Liver (tissue), 9 donors: ENCODE measurements around the gene GAS2L1. TPM values are rescaled to one million over a fixed set of nuclear protein-coding genes. Genes with fewer than 3 reads are reported as not detected.
A peak's percentile ranks its signal among the peaks of the same experiment; 100 is the strongest.

ENCODE experiments used
- DNase-seq: peaks from one replicate; pipeline ENCODE4 v3.0.0-alpha.2; 2017; ENCODE audit warnings: low spot score
- H3K27ac ChIP-seq, 2 donors: one replicate each; pipeline ENCODE4 v1.7.0; 2013; ENCODE audit warnings: inconsistent platforms in 2 of 2, low read length in 2 of 2, control low read depth in 1 of 2, low read depth in 1 of 2, mild to moderate bottlenecking in 1 of 2
- H3K27me3 ChIP-seq, 4 donors: one replicate each; pipeline versions ENCODE4 v1.6.1 to v1.7.0; 2013; ENCODE audit warnings: low read length in 3 of 4, inconsistent platforms in 1 of 4, mild to moderate bottlenecking in 1 of 4, moderate library complexity in 1 of 4; ENCODE audit not compliant: control insufficient read depth in 4 of 4, insufficient read depth in 4 of 4
- H3K36me3 ChIP-seq, 4 donors: one replicate each; pipeline versions ENCODE4 v1.6.1 to v1.7.0; 2013; ENCODE audit warnings: low read length in 3 of 4, mild to moderate bottlenecking in 3 of 4, low read depth in 1 of 4, moderate library complexity in 1 of 4; ENCODE audit not compliant: control insufficient read depth in 4 of 4, insufficient read depth in 3 of 4
- H3K4me1 ChIP-seq, 4 donors: one replicate each; pipeline versions ENCODE4 v1.6.1 to v1.7.0; 2013; ENCODE audit warnings: low read length in 3 of 4, mild to moderate bottlenecking in 3 of 4, moderate library complexity in 1 of 4; ENCODE audit not compliant: control insufficient read depth in 4 of 4, insufficient read depth in 4 of 4
- H3K4me3 ChIP-seq, 3 donors: one replicate each; pipeline versions ENCODE4 v1.6.1 to v1.7.0; 2013; ENCODE audit warnings: low read length in 3 of 3, control low read depth in 1 of 3, low read depth in 1 of 3, mild to moderate bottlenecking in 1 of 3
- H3K9ac ChIP-seq, 2 donors: one replicate each; pipeline ENCODE4 v1.7.0; 2013; ENCODE audit warnings: low read length in 2 of 2, mild to moderate bottlenecking in 2 of 2, moderate library complexity in 2 of 2, control low read depth in 1 of 2, low read depth in 1 of 2
- H3K9me3 ChIP-seq, 4 donors: one replicate each; pipeline versions ENCODE4 v1.6.1 to v1.7.0; 2013; ENCODE audit warnings: low read length in 3 of 4; ENCODE audit not compliant: control insufficient read depth in 4 of 4
- EGR1 ChIP-seq, 2 donors: IDR thresholded peaks; 2 replicates each; pipeline ENCODE4 v1.6.1; 2016 to 2018; ENCODE audit warnings: antibody characterized with exemption in 2 of 2, low read depth in 2 of 2
- FOXA1 ChIP-seq: IDR thresholded peaks from 2 replicates; pipeline ENCODE4 v1.6.1; 2016; ENCODE audit warnings: antibody characterized with exemption
- FOXA2 ChIP-seq: IDR thresholded peaks from 2 replicates; pipeline ENCODE4 v1.6.1; 2016; ENCODE audit warnings: antibody characterized with exemption
- HNF4G ChIP-seq: IDR thresholded peaks from 2 replicates; pipeline ENCODE4 v1.6.1; 2016; ENCODE audit warnings: antibody characterized with exemption
- JUND ChIP-seq, 2 donors: IDR thresholded peaks; 2 replicates each; pipeline ENCODE4 v1.6.1; 2016; ENCODE audit warnings: antibody characterized with exemption in 2 of 2
- RXRA ChIP-seq, 2 donors: IDR thresholded peaks; 2 replicates each; pipeline ENCODE4 v1.6.1; 2017 to 2018; ENCODE audit warnings: antibody characterized with exemption in 2 of 2, mild to moderate bottlenecking in 1 of 2
- TAF1 ChIP-seq: conservative IDR thresholded peaks from 2 replicates; pipeline ENCODE4 v1.6.1; 2016; ENCODE audit warnings: antibody characterized with exemption, mild to moderate bottlenecking
- WGBS: extraction: QIAGEN DNeasy Blood & Tissue Kit; methylation state at CpG from one replicate; pipeline ENCODE4 v1.1.7; 2013; 5-methylcytosine and 5-hydroxymethylcytosine counted together
- polyA plus RNA-seq, 2 donors: library from polyadenylated mRNA; stranded (reverse) in 1 of 2; unstranded in 1 of 2; fragments of 200-250 nt in 1 of 2; fragments of >200 nt in 1 of 2; fragmentation: Nextera tagmentation in 1 of 2; extraction: Ambion mirVana in 1 of 2; gene quantifications; one replicate each; pipeline versions ENCODE4 v1.2.1 to v1.2.3, GENCODE V29; 2013 to 2015
- total RNA-seq, 2 donors: library from RNA; depleted of rRNA; stranded (reverse); fragments of >200 nt; gene quantifications; one replicate each; pipeline ENCODE4 v1.2.3, GENCODE V29; 2014
- TF ChIP-seq, protein P1 (sequence below): IDR thresholded peaks from 2 replicates; pipeline ENCODE4 v1.6.1; 2016; ENCODE audit warnings: antibody characterized with exemption, mild to moderate bottlenecking
- TF ChIP-seq, protein P2 (sequence below): IDR thresholded peaks from 2 replicates; pipeline ENCODE4 v1.6.1; 2016; ENCODE audit warnings: antibody characterized with exemption
- TF ChIP-seq, protein P3 (sequence below): IDR thresholded peaks from 2 replicates; pipeline ENCODE4 v1.6.1; 2016; ENCODE audit warnings: antibody characterized with exemption
- TF ChIP-seq, protein P4 (sequence below): fragments of 150-350 bp; IDR thresholded peaks from 2 replicates; pipeline ENCODE4 v1.5.1; 2017; ENCODE audit warnings: improper control_type of control experiment, low read depth, low read length; ENCODE audit not compliant: missing input control
- donor health status: healthy.
- donor health status: healthy.
- donor health status: healthy.
- donor health status: healthy.
- donor health status: healthy.

Gene GAS2L1
- total and polyA plus RNA-seq, 4 donors, result 4.0 to 11.4 (median 8.9) TPM

DNA sequence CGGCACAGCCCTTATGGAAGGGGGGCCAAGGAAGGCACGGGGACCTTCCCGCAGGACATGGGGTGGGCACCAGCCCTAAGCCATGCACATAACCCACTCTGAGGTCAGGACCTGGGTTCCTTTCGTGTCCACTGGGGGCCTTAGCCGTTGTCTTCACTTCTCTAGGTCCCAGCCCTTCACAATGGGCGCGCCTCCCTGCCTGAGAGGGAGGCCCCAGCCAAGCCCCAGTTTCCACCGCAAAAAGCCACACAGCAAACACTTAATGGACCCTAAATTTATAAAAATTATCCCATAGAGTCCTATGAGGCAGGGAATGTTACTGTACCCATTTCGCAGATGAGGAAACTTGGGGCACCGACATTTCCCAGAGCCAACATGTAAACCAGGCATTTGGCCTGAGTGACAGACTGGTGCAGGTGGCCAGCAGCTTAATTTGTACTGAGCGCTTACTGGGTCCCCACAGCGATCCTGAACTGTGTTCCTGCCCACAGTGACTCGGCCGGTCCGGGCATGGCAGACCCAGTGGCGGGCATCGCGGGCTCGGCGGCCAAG lies 1.2 kb downstream of the GAS2L1 start:
- Histone ChIP-seq H3K27me3 (no peaks in the 10 kb centered on the region), H3K36me3 (no peaks in the 10 kb centered on the region), H3K9me3 (no peaks in the 10 kb centered on the region), H3K27ac (no peak overlapping the region), H3K4me3 (peak overlapping the region; percentile 47 to 89 (median 75)), H3K4me1 (peaks cover 19 to 55% (median 28%) of the 10 kb centered on the region in 4 donors), H3K9ac (peak overlapping the region in 1 of 2 donors; percentile 68)
- 77% methylated on average over 20 of the region's 20 CpGs for WGBS
- no peak for DNase-seq
- TF ChIP-seq FOXA1 (no peak), EGR1 (IDR thresholded peaks at IDR 0.05; ENCODE audit: low read depth in 2 of 2) (no peak), JUND (IDR thresholded peaks at IDR 0.05) (no peak), HNF4G (no peak)
- TF ChIP-seq, protein P1, sequence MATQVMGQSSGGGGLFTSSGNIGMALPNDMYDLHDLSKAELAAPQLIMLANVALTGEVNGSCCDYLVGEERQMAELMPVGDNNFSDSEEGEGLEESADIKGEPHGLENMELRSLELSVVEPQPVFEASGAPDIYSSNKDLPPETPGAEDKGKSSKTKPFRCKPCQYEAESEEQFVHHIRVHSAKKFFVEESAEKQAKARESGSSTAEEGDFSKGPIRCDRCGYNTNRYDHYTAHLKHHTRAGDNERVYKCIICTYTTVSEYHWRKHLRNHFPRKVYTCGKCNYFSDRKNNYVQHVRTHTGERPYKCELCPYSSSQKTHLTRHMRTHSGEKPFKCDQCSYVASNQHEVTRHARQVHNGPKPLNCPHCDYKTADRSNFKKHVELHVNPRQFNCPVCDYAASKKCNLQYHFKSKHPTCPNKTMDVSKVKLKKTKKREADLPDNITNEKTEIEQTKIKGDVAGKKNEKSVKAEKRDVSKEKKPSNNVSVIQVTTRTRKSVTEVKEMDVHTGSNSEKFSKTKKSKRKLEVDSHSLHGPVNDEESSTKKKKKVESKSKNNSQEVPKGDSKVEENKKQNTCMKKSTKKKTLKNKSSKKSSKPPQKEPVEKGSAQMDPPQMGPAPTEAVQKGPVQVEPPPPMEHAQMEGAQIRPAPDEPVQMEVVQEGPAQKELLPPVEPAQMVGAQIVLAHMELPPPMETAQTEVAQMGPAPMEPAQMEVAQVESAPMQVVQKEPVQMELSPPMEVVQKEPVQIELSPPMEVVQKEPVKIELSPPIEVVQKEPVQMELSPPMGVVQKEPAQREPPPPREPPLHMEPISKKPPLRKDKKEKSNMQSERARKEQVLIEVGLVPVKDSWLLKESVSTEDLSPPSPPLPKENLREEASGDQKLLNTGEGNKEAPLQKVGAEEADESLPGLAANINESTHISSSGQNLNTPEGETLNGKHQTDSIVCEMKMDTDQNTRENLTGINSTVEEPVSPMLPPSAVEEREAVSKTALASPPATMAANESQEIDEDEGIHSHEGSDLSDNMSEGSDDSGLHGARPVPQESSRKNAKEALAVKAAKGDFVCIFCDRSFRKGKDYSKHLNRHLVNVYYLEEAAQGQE, result no peak
- TF ChIP-seq, protein P2, sequence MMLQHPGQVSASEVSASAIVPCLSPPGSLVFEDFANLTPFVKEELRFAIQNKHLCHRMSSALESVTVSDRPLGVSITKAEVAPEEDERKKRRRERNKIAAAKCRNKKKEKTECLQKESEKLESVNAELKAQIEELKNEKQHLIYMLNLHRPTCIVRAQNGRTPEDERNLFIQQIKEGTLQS, result no peak
- TF ChIP-seq, protein P3, sequence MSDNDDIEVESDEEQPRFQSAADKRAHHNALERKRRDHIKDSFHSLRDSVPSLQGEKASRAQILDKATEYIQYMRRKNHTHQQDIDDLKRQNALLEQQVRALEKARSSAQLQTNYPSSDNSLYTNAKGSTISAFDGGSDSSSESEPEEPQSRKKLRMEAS, result no peak

DNA sequence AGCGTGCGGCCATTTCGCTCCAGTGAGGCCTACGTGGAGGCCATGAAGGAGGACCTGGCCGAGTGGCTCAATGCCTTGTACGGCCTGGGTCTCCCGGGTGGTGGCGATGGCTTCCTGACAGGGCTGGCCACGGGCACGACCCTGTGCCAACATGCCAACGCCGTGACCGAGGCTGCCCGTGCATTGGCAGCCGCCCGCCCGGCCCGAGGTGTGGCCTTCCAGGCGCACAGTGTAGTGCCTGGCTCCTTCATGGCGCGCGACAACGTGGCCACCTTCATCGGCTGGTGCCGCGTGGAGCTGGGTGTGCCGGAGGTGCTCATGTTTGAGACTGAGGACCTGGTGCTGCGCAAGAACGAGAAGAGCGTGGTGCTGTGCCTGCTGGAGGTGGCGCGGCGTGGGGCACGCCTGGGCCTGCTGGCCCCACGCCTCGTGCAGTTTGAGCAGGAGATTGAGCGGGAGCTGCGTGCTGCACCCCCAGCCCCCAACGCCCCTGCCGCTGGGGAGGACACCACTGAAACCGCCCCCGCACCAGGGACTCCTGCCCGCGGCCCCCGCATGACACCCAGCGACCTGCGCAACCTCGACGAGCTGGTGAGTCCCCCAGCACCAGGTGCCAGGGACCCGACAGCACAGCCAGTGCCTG lies 1.8 kb downstream of the GAS2L1 start:
- H3K27ac ChIP-seq, result no peak overlapping the region
- H3K36me3 ChIP-seq, result no peaks in the 10 kb centered on the region
- TF ChIP-seq, protein P2, result no peak
- TF ChIP-seq, protein P4, sequence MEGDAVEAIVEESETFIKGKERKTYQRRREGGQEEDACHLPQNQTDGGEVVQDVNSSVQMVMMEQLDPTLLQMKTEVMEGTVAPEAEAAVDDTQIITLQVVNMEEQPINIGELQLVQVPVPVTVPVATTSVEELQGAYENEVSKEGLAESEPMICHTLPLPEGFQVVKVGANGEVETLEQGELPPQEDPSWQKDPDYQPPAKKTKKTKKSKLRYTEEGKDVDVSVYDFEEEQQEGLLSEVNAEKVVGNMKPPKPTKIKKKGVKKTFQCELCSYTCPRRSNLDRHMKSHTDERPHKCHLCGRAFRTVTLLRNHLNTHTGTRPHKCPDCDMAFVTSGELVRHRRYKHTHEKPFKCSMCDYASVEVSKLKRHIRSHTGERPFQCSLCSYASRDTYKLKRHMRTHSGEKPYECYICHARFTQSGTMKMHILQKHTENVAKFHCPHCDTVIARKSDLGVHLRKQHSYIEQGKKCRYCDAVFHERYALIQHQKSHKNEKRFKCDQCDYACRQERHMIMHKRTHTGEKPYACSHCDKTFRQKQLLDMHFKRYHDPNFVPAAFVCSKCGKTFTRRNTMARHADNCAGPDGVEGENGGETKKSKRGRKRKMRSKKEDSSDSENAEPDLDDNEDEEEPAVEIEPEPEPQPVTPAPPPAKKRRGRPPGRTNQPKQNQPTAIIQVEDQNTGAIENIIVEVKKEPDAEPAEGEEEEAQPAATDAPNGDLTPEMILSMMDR, result no peak
- TF ChIP-seq FOXA2 (no peak), RXRA (IDR thresholded peaks at IDR 0.05) (no peak), TAF1 (no peak)
- H3K4me3 ChIP-seq, result peak overlapping the region in 1 of 3 donors; percentile 89
- 87% methylated on average over 50 of the region's 50 CpGs for WGBS
- DNase-seq, result no peak
- peaks cover 14 to 49% (median 24%) of the 10 kb centered on the region in 4 donors for H3K4me1 ChIP-seq
- no peak overlapping the region for H3K9ac ChIP-seq
- H3K27me3 ChIP-seq, result no peaks in the 10 kb centered on the region
- H3K9me3 ChIP-seq, result no peaks in the 10 kb centered on the region
